SU-DHL-6 (cell line): ENCODE measurements around the gene ZNF618.

Experiments
- H2AFZ ChIP-seq: fragments of 200-600 bp; sonication (generic); 2 replicates; pipeline ENCODE4 v1.6.1; 2014; ENCODE audit warnings: low read depth, mild to moderate bottlenecking, moderate library complexity, mixed read lengths, antibody characterized with exemption, low read length; ENCODE audit not compliant: severe bottlenecking
- H3F3A ChIP-seq: fragments of 200-600 bp; shearing (Covaris generic); 2 replicates; pipeline ENCODE4 v1.6.0; 2016; ENCODE audit warnings: antibody characterized with exemption, mild to moderate bottlenecking; ENCODE audit not compliant: insufficient read depth
- H3K27ac ChIP-seq: fragments of 200-600 bp; sonication (generic); 2 replicates; pipeline ENCODE4 v1.5.1; 2016; ENCODE audit warnings: low read depth, mild to moderate bottlenecking, low read length, moderate library complexity, mixed read lengths
- H3K27me3 ChIP-seq: fragments of 200-600 bp; sonication (generic), shearing (Covaris generic); 2 replicates; pipeline ENCODE4 v1.6.0; 2014; ENCODE audit warnings: mild to moderate bottlenecking, low read length
- H3K36me3 ChIP-seq: fragments of 200-600 bp; sonication (generic); 2 replicates; pipeline ENCODE4 v1.6.1; 2014; ENCODE audit warnings: mild to moderate bottlenecking, low read length, mixed read lengths
- H3K4me2 ChIP-seq: fragments of 300-600, 200-600 bp; shearing (Covaris generic), sonication (generic); 2 replicates; pipeline ENCODE4 v1.6.0; 2014; ENCODE audit warnings: low read length, low read depth, mild to moderate bottlenecking; ENCODE audit not compliant: poor library complexity, severe bottlenecking
- H3K4me3 ChIP-seq: fragments of 200-600 bp; sonication (generic); 2 replicates; pipeline ENCODE4 v1.5.1; 2014; ENCODE audit warnings: antibody characterized with exemption, low read length, mild to moderate bottlenecking, mixed read lengths; ENCODE audit not compliant: insufficient read depth, poor library complexity, severe bottlenecking
- H3K79me2 ChIP-seq: fragments of 200-600 bp; sonication (generic); 2 replicates; pipeline ENCODE4 v1.6.1; 2014; ENCODE audit warnings: mild to moderate bottlenecking, low read length, moderate library complexity; ENCODE audit not compliant: insufficient read depth
- H3K9ac ChIP-seq: fragments of 200-600 bp; sonication (generic); 2 replicates; pipeline ENCODE4 v1.7.0; 2014; ENCODE audit warnings: mild to moderate bottlenecking, low read length
- H3K9me2 ChIP-seq: fragments of 200-600 bp; sonication (generic); replicated peaks from 2 replicates; pipeline ENCODE4 v1.6.1; 2014; ENCODE audit warnings: low read length; ENCODE audit not compliant: insufficient read depth
- H3K9me3 ChIP-seq: fragments of 200-600 bp; sonication (generic); 2 replicates; pipeline ENCODE4 v1.6.1; 2014; ENCODE audit warnings: low read length, mixed read lengths; ENCODE audit not compliant: insufficient read depth
- H4K20me1 ChIP-seq: fragments of 200-600 bp; sonication (generic); 2 replicates; pipeline ENCODE4 v1.6.1; 2014; ENCODE audit warnings: low read depth, mild to moderate bottlenecking, antibody characterized with exemption, low read length, moderate library complexity, mixed read lengths
- CTCF ChIP-seq: fragments of 200-600 bp; sonication (generic); IDR thresholded peaks from one replicate; pipeline ENCODE4 v1.5.1; 2017; ENCODE audit warnings: antibody characterized with exemption, mild to moderate bottlenecking, low read length, moderate library complexity; ENCODE audit not compliant: insufficient read depth, poor library complexity, severe bottlenecking
- EZH2phosphoT487 ChIP-seq: fragments of 200-600 bp; sonication (generic), shearing (Covaris generic); conservative IDR thresholded peaks from 2 replicates; pipeline ENCODE4 v1.6.1; 2018; ENCODE audit warnings: mild to moderate bottlenecking, antibody characterized with exemption, low read length, moderate library complexity, mixed read lengths

Gene ZNF618

GRCh38 chr9:114086607-114087006, 210.5 kb downstream of the ZNF618 start:
- Histone ChIP-seq H3K4me2 (no peak overlapping the region), H3K79me2 (no peaks in the 10 kb centered on the region), H3K4me3 (no peak overlapping the region), H3K9me3 (no peaks in the 10 kb centered on the region), H3K36me3 (no peaks in the 10 kb centered on the region), H3K27ac (no peak overlapping the region), H3K27me3 (no peaks in the 10 kb centered on the region), H3F3A (no peaks in the 10 kb centered on the region), H3K9me2 (no peaks in the 10 kb centered on the region), H2AFZ (no peak overlapping the region), H3K9ac (no peak overlapping the region), H4K20me1 (no peaks in the 10 kb centered on the region)
- TF ChIP-seq CTCF (no peak), EZH2phosphoT487 (no peak)

- TF ChIP-seq EZH2phosphoT487: no peak
- no peak for TF ChIP-seq CTCF
- H3F3A ChIP-seq: no peaks in the 10 kb centered on the region
- no peak overlapping the region for H3K4me2 ChIP-seq
- no peak overlapping the region for H3K27ac ChIP-seq
- H3K9me2 ChIP-seq: no peaks in the 10 kb centered on the region
- no peak overlapping the region for H3K9ac ChIP-seq
- H4K20me1 ChIP-seq: no peaks in the 10 kb centered on the region
- no peak overlapping the region for H3K4me3 ChIP-seq
- H3K9me3 ChIP-seq: no peaks in the 10 kb centered on the region
- no peaks in the 10 kb centered on the region for H3K27me3 ChIP-seq
- H3K36me3 ChIP-seq: no peaks in the 10 kb centered on the region
- no peaks in the 10 kb centered on the region for H3K79me2 ChIP-seq
- no peak overlapping the region for H2AFZ ChIP-seq
Measured at GRCh38 chr9:114087721-114088120, 211.6 kb downstream of the ZNF618 start.

- no peaks in the 10 kb centered on the region for H3K9me3 ChIP-seq
- H4K20me1 ChIP-seq: no peaks in the 10 kb centered on the region
- TF ChIP-seq EZH2phosphoT487 (no peak), CTCF (no peak)
- no peak overlapping the region for H3K4me3 ChIP-seq
- H3K9ac ChIP-seq: no peak overlapping the region
- no peaks in the 10 kb centered on the region for H3F3A ChIP-seq
- H3K36me3 ChIP-seq: no peaks in the 10 kb centered on the region
- no peaks in the 10 kb centered on the region for H3K79me2 ChIP-seq
- H3K9me2 ChIP-seq: no peaks in the 10 kb centered on the region
- H2AFZ ChIP-seq: no peak overlapping the region
- H3K4me2 ChIP-seq: no peak overlapping the region
- no peak overlapping the region for H3K27ac ChIP-seq
- no peaks in the 10 kb centered on the region for H3K27me3 ChIP-seq
Measured at GRCh38 chr9:114088571-114089170, 212.6 kb downstream of the ZNF618 start.
